ENCODE results near the gene TFPI. TPM values are rescaled to one million over a fixed set of nuclear protein-coding genes. Genes with fewer than 3 reads are reported as not detected.

The TFPI gene
- total and polyA plus RNA-seq, 8 donors, result 7.5 to 118 (median 16.8) TPM

DNA sequence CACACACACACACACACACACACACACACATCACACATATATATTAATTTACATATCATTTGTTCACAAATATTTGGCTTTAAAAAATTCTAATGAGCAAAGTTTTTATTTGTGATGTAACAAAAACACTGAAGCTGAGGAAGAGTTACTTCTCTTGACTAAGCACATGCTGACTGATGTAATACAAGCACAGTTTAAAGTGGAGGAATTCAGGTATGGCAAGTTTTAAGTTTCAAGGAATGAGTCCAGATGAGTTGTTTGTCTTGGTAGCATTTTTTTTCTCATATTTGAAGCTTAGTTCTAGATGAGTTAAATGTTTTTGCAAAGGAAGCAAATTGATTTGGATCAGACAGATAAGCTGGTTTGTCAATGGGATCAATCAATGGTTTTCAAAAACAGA is 86.0 kb downstream of the TFPI start:
- Histone ChIP-seq H3K4me1 (no peaks in the 10 kb centered on the region), H3K4me3 (no peak overlapping the region), H3K9me3 (no peaks in the 10 kb centered on the region), H3K27ac (no peak overlapping the region), H3K36me3 (no peaks in the 10 kb centered on the region), H3K27me3 (no peaks in the 10 kb centered on the region)
- no peak for DNase-seq
- TF ChIP-seq, protein P1, sequence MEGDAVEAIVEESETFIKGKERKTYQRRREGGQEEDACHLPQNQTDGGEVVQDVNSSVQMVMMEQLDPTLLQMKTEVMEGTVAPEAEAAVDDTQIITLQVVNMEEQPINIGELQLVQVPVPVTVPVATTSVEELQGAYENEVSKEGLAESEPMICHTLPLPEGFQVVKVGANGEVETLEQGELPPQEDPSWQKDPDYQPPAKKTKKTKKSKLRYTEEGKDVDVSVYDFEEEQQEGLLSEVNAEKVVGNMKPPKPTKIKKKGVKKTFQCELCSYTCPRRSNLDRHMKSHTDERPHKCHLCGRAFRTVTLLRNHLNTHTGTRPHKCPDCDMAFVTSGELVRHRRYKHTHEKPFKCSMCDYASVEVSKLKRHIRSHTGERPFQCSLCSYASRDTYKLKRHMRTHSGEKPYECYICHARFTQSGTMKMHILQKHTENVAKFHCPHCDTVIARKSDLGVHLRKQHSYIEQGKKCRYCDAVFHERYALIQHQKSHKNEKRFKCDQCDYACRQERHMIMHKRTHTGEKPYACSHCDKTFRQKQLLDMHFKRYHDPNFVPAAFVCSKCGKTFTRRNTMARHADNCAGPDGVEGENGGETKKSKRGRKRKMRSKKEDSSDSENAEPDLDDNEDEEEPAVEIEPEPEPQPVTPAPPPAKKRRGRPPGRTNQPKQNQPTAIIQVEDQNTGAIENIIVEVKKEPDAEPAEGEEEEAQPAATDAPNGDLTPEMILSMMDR (IDR thresholded peaks at IDR 0.05), result no peak
- TF ChIP-seq POLR2A (IDR thresholded peaks at IDR 0.05), result no peak
- TF ChIP-seq EP300 (IDR thresholded peaks at IDR 0.05), result no peak
- no peak for TF ChIP-seq POLR2AphosphoS5 (IDR thresholded peaks at IDR 0.05)
- intact Hi-C loops (cut with DNase I; ENCODE audit: low total_unique reads), result no loop called here

DNA sequence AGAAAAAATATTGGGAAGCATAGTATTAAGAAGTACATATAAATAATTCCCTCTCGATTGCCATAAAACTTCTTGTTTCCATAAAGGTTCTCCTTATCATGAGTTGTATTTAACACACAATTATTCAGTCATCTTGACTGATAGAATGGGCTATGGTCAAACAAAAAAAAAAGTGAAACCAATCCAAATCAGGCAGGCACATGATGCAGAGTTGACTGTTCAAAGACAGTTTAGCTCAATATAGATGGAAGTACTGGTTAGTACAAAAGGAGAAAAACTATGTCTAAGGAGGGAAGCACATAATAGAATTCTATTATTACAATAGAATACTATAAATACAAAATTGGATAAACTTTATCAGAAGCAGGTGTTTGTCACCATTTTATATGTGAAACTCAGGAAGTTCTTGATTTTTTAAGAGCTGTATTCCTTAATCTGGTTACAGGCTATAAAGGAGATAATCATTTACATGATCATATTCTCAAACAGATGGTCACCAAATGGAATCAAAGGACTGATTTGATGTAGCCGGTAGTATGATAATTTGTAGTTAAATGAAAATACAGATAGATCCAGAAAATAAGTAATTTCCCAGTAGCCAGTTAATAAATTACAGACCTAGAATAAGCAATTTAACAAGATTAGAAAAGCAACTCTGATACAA is 88.0 kb downstream of the TFPI start:
- Histone ChIP-seq H3K36me3 (no peaks in the 10 kb centered on the region), H3K4me1 (no peaks in the 10 kb centered on the region), H3K27me3 (no peaks in the 10 kb centered on the region), H3K4me3 (no peak overlapping the region), H3K9me3 (no peaks in the 10 kb centered on the region), H3K27ac (no peak overlapping the region)
- intact Hi-C loops (cut with DNase I; ENCODE audit: low total_unique reads), result no loop called here
- TF ChIP-seq POLR2A (IDR thresholded peaks at IDR 0.05) (no peak), POLR2AphosphoS5 (IDR thresholded peaks at IDR 0.05) (no peak), EP300 (IDR thresholded peaks at IDR 0.05) (no peak)
- TF ChIP-seq, protein P1 (IDR thresholded peaks at IDR 0.05), result no peak
- DNase-seq, result no peak
- WGBS, 5 donors, result 40 to 61% (median 47%) methylated on average over 2 of the region's 2 CpGs

DNA sequence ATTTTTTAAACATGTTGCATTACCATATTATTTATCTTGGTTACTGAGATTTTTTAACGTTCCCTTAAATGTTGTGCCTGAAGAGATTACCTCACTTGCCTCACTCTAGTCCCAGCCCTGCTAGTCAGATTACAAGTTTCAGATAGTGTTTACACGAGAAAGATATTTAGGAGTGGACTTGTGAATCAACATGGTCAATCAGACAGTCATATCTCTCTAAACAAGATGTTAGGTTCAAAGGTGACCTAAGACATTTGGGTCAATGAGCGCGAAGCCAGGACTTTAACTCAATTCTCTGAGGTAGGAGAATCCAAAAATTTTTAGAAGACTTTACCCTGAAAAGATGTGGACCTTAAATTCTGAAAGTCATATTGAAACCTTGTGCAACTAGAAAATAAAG is 91.4 kb downstream of the TFPI start:
- Histone ChIP-seq H3K36me3 (no peaks in the 10 kb centered on the region), H3K4me3 (no peak overlapping the region), H3K27ac (no peak overlapping the region), H3K4me1 (no peaks in the 10 kb centered on the region), H3K9me3 (no peaks in the 10 kb centered on the region), H3K27me3 (no peaks in the 10 kb centered on the region)
- 15 to 27% (median 25%) methylated on average over 4 of the region's 4 CpGs for WGBS, 5 donors
- intact Hi-C loops (cut with DNase I; ENCODE audit: low total_unique reads), result no loop called here
- TF ChIP-seq EP300 (IDR thresholded peaks at IDR 0.05) (no peak), POLR2AphosphoS5 (IDR thresholded peaks at IDR 0.05) (no peak), POLR2A (IDR thresholded peaks at IDR 0.05) (no peak)
- TF ChIP-seq, protein P1 (IDR thresholded peaks at IDR 0.05), result no peak
- no peak for DNase-seq

DNA sequence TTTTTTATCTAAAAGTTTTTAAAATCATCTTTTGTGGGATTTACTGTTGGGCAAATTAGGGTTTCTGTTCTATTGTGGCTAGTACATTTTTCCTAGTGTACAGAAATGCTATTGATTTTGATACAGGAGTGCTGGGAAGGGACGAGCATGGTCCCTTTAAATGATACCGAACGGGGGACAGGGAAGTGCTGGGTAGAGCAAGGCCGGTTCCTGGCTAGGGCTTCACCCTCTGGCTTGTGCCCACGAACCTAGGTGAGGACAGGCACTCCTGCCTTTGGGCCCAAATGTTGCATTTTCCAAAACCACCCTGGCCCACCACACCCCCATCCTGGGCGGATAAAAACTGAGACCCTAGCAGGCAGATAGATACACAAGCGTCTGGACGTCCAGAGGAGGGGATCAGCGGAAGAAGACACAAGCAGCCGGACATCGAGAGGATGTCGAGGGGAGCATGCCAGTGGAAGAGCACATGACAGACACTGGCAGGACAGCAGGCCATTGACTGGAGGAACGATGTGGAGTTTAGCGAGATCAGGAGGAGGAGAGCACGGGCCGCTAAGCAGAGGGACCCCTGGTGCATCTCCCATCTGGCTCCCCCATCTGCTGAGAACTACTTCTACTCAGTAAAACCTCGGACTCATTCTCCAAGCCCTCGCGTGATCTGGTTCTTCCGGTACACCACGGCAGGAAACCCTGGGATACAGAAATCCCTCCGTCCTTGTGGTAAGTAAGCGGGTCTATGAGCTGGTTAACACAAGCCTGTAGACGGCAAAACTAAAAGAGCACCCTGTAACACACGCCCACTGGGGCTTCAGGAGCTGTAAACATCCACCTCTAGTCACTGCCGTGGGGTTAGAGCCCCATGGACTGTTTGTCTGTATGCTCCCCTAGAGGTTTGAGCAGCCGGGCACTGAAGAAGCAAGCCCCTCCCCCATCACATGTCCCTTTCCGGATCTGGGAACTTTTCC is 92.7 kb downstream of the TFPI start:
- H3K4me3 ChIP-seq, result peak overlapping the region; percentile 17 to 37 (median 22)
- peak in 1 of 2 donors; percentile 29 for DNase-seq

More for the DNA sequence above, 92.7 kb downstream of the TFPI start:
- no peak for TF ChIP-seq POLR2A (IDR thresholded peaks at IDR 0.05)
- TF ChIP-seq, protein P1 (IDR thresholded peaks at IDR 0.05), result no peak
- no peak for TF ChIP-seq EP300 (IDR thresholded peaks at IDR 0.05)
- TF ChIP-seq POLR2AphosphoS5 (IDR thresholded peaks at IDR 0.05), result no peak
- WGBS, 5 donors, result 59 to 74% (median 64%) methylated on average over 28 of the region's 28 CpGs
- Histone ChIP-seq H3K27ac (no peak overlapping the region), H3K4me1 (no peaks in the 10 kb centered on the region), H3K9me3 (no peaks in the 10 kb centered on the region), H3K27me3 (no peaks in the 10 kb centered on the region), H3K36me3 (no peaks in the 10 kb centered on the region)
- intact Hi-C loops (cut with DNase I; ENCODE audit: low total_unique reads), result no loop called here
